ENCODE data around the gene GYG2.

The GYG2 gene

DNA sequence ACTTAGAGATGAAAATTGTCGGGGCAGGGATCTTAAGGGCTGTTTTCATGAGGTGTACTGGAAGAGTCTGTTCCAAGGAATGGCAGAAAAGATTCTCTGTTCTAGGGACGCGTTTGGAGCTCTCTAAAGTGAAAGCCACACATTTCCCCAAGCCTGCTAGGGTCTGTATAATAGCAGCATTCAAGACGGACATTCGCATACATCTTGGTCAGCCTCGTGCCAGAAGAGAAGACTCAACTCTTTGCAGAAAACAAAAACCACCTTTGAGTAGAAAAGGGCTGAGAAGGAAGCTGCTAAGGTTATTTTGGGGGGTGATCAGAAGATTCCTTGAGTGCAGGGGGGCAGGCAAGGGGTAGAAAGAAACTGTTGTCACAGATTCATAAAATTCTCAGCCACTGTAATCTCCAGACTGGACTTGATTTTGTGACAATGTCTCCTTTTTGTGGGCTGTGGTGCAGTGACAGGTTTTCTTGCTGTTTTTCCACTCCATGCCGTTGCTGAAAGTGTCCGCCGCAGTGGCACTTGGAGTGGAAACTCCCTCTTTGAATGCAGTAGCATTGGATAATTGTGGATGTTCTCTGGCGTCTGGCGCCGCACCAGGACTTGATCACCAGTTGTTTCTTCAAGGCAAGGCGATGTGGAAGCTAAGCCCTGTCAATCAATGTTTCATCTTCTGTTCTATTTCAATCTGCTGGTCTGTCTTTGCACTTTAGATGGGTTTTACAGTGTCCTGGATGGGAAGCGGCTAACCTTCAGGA, 2.9 kb downstream of the GYG2 start:
- no peaks in the 10 kb centered on the region for H3K4me1 Mint-ChIP-seq
- no peak for DNase-seq (ENCODE audit: low spot score in 2 of 2)
- no peaks in the 10 kb centered on the region for H3K9me3 Mint-ChIP-seq
- no peaks in the 10 kb centered on the region for H3K36me3 Mint-ChIP-seq
- no peak for ATAC-seq
- H3K4me3 Mint-ChIP-seq = no peak overlapping the region
- H3K27ac Mint-ChIP-seq = no peak overlapping the region

DNA sequence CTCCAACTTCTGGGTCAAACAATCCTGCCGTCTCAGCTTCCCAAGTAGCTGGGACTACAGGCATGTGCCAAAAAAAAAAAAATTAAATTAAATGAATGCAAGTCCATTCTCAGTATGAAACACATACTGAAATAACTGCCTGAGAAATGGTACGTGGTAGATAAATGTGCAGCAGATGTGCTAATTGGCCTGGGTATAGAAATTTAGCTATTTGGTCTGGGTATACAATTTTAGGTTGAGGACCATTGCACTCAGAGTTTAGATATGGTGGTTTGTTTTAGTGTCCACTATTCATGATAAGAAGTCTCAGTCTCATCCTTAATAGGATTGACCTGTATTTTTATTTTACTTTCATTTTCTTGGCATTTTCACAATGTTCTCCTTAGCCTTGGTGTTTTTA, 9.2 kb downstream of the GYG2 start:
- H3K9me3 Mint-ChIP-seq = peaks cover 6% of the 10 kb centered on the region
- ATAC-seq (no peak), DNase-seq (ENCODE audit: low spot score in 2 of 2) (no peak)
- no peak overlapping the region for H3K4me3 Mint-ChIP-seq
- H3K4me1 Mint-ChIP-seq = no peaks in the 10 kb centered on the region
- no peak overlapping the region for H3K27ac Mint-ChIP-seq
- no peaks in the 10 kb centered on the region for H3K36me3 Mint-ChIP-seq

- no peak overlapping the region for H3K4me3 Mint-ChIP-seq
- H3K27ac Mint-ChIP-seq = no peak overlapping the region
- H3K9me3 Mint-ChIP-seq = peaks cover 6% of the 10 kb centered on the region
- no peaks in the 10 kb centered on the region for H3K36me3 Mint-ChIP-seq
- no peak for DNase-seq (ENCODE audit: low spot score in 2 of 2)
- ATAC-seq = no peak
- no peaks in the 10 kb centered on the region for H3K4me1 Mint-ChIP-seq
Observed at GRCh38 chrX:2840961-2841360, 12.2 kb downstream of the GYG2 start.

GRCh38 chrX:2841537-2841936, 12.8 kb downstream of the GYG2 start:
- no peaks in the 10 kb centered on the region for H3K4me1 Mint-ChIP-seq
- DNase-seq (ENCODE audit: low spot score in 2 of 2) = no peak
- no peaks in the 10 kb centered on the region for H3K36me3 Mint-ChIP-seq
- H3K4me3 Mint-ChIP-seq = no peak overlapping the region
- no peak overlapping the region for H3K27ac Mint-ChIP-seq
- H3K9me3 Mint-ChIP-seq = peaks cover 6% of the 10 kb centered on the region
- ATAC-seq = no peak

GRCh38 chrX:2846992-2847391, 18.3 kb downstream of the GYG2 start:
- ATAC-seq (no peak), DNase-seq (ENCODE audit: low spot score in 2 of 2) (no peak)
- Mint-ChIP-seq H3K4me1 (no peaks in the 10 kb centered on the region), H3K27ac (no peak overlapping the region), H3K9me3 (no peaks in the 10 kb centered on the region), H3K36me3 (no peaks in the 10 kb centered on the region), H3K4me3 (no peak overlapping the region)

DNA sequence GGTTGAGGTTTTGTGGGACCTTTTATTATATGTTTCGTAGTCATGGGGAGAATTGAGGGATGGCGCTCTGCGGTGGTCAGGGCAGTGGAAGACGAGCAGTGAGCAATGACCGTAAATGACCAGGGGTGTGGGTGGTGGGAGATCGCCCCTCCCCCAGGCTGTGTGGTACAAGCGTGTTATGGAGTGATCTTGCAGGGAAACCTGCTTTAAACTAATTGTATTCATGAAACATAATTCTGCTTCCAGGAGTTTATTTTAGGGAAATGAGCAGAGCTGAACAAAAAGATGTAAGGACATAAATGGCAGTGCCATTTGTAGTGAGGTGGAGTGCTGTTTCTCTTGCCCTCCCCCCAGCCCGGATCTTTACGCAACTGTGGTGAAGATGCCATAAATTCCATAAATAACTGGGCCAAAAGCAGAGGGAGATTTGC, 20.2 kb downstream of the GYG2 start:
- Mint-ChIP-seq H3K9me3 (no peaks in the 10 kb centered on the region), H3K4me3 (no peak overlapping the region), H3K36me3 (no peaks in the 10 kb centered on the region), H3K27ac (no peak overlapping the region), H3K4me1 (no peaks in the 10 kb centered on the region)
- DNase-seq (ENCODE audit: low spot score in 2 of 2) (no peak), ATAC-seq (no peak)

- Mint-ChIP-seq H3K27ac (no peak overlapping the region), H3K4me3 (no peak overlapping the region), H3K36me3 (no peaks in the 10 kb centered on the region), H3K9me3 (no peaks in the 10 kb centered on the region), H3K4me1 (no peaks in the 10 kb centered on the region)
- DNase-seq (ENCODE audit: low spot score in 2 of 2) = no peak
- ATAC-seq = no peak
Observed at GRCh38 chrX:2854918-2855317, 26.2 kb downstream of the GYG2 start.

DNA sequence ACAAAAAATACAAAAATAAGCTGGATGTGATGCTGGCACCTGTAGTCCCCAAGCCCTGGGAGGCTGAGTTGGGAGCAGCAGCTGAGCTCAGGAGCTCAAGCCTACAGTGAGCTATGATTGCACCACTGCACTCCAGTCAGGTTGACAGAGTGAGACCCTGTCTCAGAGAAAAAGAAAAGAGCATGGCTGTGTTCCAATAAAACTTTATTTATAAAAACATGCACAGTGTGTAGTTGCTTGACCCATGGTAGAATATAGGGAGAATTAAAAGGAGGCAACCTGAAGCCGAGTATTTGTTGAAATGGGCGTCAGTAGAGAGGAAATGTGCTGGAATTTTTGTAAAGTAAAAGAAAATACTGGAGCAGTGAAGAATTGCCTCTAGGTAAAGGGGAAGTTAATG, 27.0 kb downstream of the GYG2 start:
- no peak overlapping the region for H3K27ac Mint-ChIP-seq
- no peak for DNase-seq (ENCODE audit: low spot score in 2 of 2)
- H3K36me3 Mint-ChIP-seq = no peaks in the 10 kb centered on the region
- no peaks in the 10 kb centered on the region for H3K9me3 Mint-ChIP-seq
- no peaks in the 10 kb centered on the region for H3K4me1 Mint-ChIP-seq
- no peak overlapping the region for H3K4me3 Mint-ChIP-seq
- no peak for ATAC-seq

DNA sequence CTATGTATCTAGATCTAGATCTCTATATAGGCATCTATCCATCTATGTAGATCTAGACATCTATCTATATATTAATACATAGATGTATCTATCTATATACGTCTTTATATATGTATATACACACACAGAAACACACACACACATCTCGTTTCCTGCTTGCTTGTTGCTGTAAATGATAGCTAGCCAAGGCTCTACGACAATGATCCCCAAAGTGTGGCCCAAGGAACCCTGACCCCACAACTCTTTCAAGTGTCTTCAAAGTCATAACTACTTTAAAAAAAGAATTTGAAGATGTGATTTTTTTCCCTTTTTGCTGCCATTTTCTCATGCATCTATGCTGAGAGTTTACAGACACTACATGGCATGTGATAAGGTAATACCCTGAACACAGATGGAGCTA, 28.8 kb downstream of the GYG2 start:
- Mint-ChIP-seq H3K36me3 (no peaks in the 10 kb centered on the region), H3K9me3 (no peaks in the 10 kb centered on the region), H3K4me1 (no peaks in the 10 kb centered on the region), H3K27ac (no peak overlapping the region), H3K4me3 (no peak overlapping the region)
- DNase-seq (ENCODE audit: low spot score in 2 of 2) (no peak), ATAC-seq (no peak)

- no peaks in the 10 kb centered on the region for H3K4me1 Mint-ChIP-seq
- no peaks in the 10 kb centered on the region for H3K36me3 Mint-ChIP-seq
- DNase-seq (ENCODE audit: low spot score in 2 of 2) (no peak), ATAC-seq (no peak)
- H3K9me3 Mint-ChIP-seq = no peaks in the 10 kb centered on the region
- no peak overlapping the region for H3K4me3 Mint-ChIP-seq
- no peak overlapping the region for H3K27ac Mint-ChIP-seq
Observed at GRCh38 chrX:2859197-2859797, 30.6 kb downstream of the GYG2 start.

GRCh38 chrX:2862404-2862803, 33.7 kb downstream of the GYG2 start:
- ATAC-seq (no peak), DNase-seq (ENCODE audit: low spot score in 2 of 2) (no peak)
- Mint-ChIP-seq H3K4me1 (no peaks in the 10 kb centered on the region), H3K4me3 (no peak overlapping the region), H3K36me3 (no peaks in the 10 kb centered on the region), H3K9me3 (no peaks in the 10 kb centered on the region), H3K27ac (no peak overlapping the region)

- Mint-ChIP-seq H3K36me3 (no peaks in the 10 kb centered on the region), H3K4me3 (no peak overlapping the region), H3K4me1 (no peaks in the 10 kb centered on the region), H3K27ac (no peak overlapping the region), H3K9me3 (no peaks in the 10 kb centered on the region)
- no peak for DNase-seq (ENCODE audit: low spot score in 2 of 2)
- ATAC-seq = no peak
Observed at GRCh38 chrX:2863646-2864045, 34.9 kb downstream of the GYG2 start.

GRCh38 chrX:2867206-2867605, 38.5 kb downstream of the GYG2 start:
- DNase-seq (ENCODE audit: low spot score in 2 of 2) = no peak
- Mint-ChIP-seq H3K27ac (no peak overlapping the region), H3K36me3 (no peaks in the 10 kb centered on the region), H3K9me3 (peaks cover 2% of the 10 kb centered on the region), H3K4me3 (no peak overlapping the region), H3K4me1 (no peaks in the 10 kb centered on the region)
- no peak for ATAC-seq

DNA sequence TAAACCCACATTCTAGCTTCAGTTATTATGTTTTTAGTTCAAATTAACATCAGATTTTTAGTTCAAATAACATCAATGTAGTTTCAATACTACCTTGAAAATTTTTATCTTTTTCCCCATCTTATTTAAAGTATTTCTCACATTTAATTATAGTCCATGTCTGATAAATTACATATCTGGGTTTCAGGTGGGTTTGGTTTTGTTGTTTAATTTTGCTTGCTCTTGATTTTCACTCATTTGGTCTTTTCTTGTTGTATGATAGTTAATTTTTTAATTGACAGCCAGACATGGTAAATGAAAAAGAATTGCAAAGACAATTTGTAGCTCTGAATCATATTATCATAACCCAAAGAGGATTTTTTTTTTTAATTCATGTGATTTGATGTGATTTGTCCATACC, 41.9 kb downstream of the GYG2 start:
- Mint-ChIP-seq H3K4me3 (no peak overlapping the region), H3K9me3 (peaks cover 2% of the 10 kb centered on the region), H3K27ac (no peak overlapping the region), H3K4me1 (no peaks in the 10 kb centered on the region), H3K36me3 (no peaks in the 10 kb centered on the region)
- ATAC-seq = no peak
- no peak for DNase-seq (ENCODE audit: low spot score in 2 of 2)

GRCh38 chrX:2871831-2872230, 43.1 kb downstream of the GYG2 start:
- Mint-ChIP-seq H3K9me3 (peaks cover 2% of the 10 kb centered on the region), H3K4me1 (no peaks in the 10 kb centered on the region), H3K27ac (no peak overlapping the region), H3K4me3 (no peak overlapping the region), H3K36me3 (no peaks in the 10 kb centered on the region)
- DNase-seq (ENCODE audit: low spot score in 2 of 2) (no peak), ATAC-seq (no peak)

GRCh38 chrX:2872671-2873277, 44.0 kb downstream of the GYG2 start:
- Mint-ChIP-seq H3K4me3 (no peak overlapping the region), H3K27ac (no peak overlapping the region)

More at GRCh38 chrX:2872671-2873277, 44.0 kb downstream of the GYG2 start:
- Mint-ChIP-seq H3K4me1 (no peaks in the 10 kb centered on the region), H3K9me3 (peaks cover 2% of the 10 kb centered on the region), H3K36me3 (no peaks in the 10 kb centered on the region)
- DNase-seq (ENCODE audit: low spot score in 2 of 2) (no peak), ATAC-seq (no peak)
